HepG2 (cell line): Measurements from ENCODE around the gene LAMA5. TPM values are rescaled to one million over a fixed set of nuclear protein-coding genes. Genes with fewer than 3 reads are reported as not detected.

Source experiments
- ATAC-seq: fragments of 200-7000 bp; cut with Tn5 transposase; 3 replicates; pipeline ENCODE4 v1.9.1; 2020; ENCODE audit warnings: mild to moderate bottlenecking, moderate library complexity
- BruUV-seq: library from RNA; stranded (reverse); fragments of 400-500 nt; replicated peaks from 2 replicates; lab custom pipeline; 2021; lab: Mats Ljungman, UMichigan
- CTCF ChIA-PET: fragments of 300-600 bp; formaldehyde crosslinking; extraction: SDS; loops from one replicate; lab custom pipeline; 2021; ENCODE audit warnings: low total read pairs, inconsistent platforms, low intra/inter-chr PET ratio; lab: Yijun Ruan, JAX
- POLR2A ChIA-PET: fragments of 350-600 bp; sonication (Branson Sonifier 250); formaldehyde crosslinking; loops from one replicate; lab custom pipeline; 2020; ENCODE audit warnings: antibody characterized with exemption, inconsistent platforms; lab: Yijun Ruan, JAX
- DNase-seq: peaks from one replicate; pipeline ENCODE4 v3.0.0-alpha.2; 2015; ENCODE audit warnings: low spot score
- FAIRE-seq: peaks from 3 replicates; lab custom pipeline; 2011; peaks lifted over from hg19 to GRCh38; lab: Jason Lieb, UNC
- H2AFZ ChIP-seq: one replicate; pipeline ENCODE4 v1.6.1; 2011; ENCODE audit warnings: low read length, inconsistent platforms
- H3K27ac ChIP-seq: fragments of 300-600 bp; 3 replicates; pipeline ENCODE4 v1.8.0; 2011; ENCODE audit warnings: mixed run types, mild to moderate bottlenecking, mixed read lengths, low read length, inconsistent platforms; ENCODE audit not compliant: insufficient read depth; ENCODE audit errors: extremely low read length
- H3K27me3 ChIP-seq, 2 experiments: fragments of 200-600 bp in 1 of 2; 2 replicates in 1 of 2; 3 replicates in 1 of 2; pipeline versions ENCODE4 v1.6.0 to v1.8.0; 2011; ENCODE audit warnings: low read length in 2 of 2, mild to moderate bottlenecking in 2 of 2, moderate library complexity in 2 of 2, inconsistent platforms in 1 of 2; ENCODE audit not compliant: insufficient read depth in 2 of 2, control insufficient read depth in 1 of 2
- H3K36me3 ChIP-seq, 2 experiments: fragments of 200-600 bp in 1 of 2; replicated peaks in 1 of 2; 2 replicates in 1 of 2; 3 replicates in 1 of 2; pipeline versions ENCODE4 v1.5.1 to v1.8.0; 2011; ENCODE audit warnings: low read length in 2 of 2, inconsistent platforms in 1 of 2; ENCODE audit not compliant: insufficient read depth in 2 of 2, control insufficient read depth in 1 of 2
- H3K4me1 ChIP-seq: 2 replicates; pipeline ENCODE4 v1.5.1; 2012; ENCODE audit warnings: low read length, inconsistent platforms; ENCODE audit not compliant: insufficient read depth
- H3K4me2 ChIP-seq: 2 replicates; pipeline ENCODE4 v1.6.0; 2011; ENCODE audit warnings: low read depth, low read length, inconsistent platforms
- H3K4me3 ChIP-seq, 3 experiments: fragments of 200-600 bp in 1 of 3; sonication (generic), shearing (Covaris generic) in 1 of 3; replicated peaks in 1 of 3; 2 replicates each; pipeline ENCODE4 v1.5.1; 2011 to 2016; ENCODE audit warnings: low read length in 3 of 3, inconsistent platforms in 2 of 3, low read depth in 2 of 3, mild to moderate bottlenecking in 2 of 3, control low read depth in 1 of 3, mixed read lengths in 1 of 3; ENCODE audit not compliant: insufficient read depth in 1 of 3
- H3K79me2 ChIP-seq: one replicate; pipeline ENCODE4 v1.6.1; 2011; ENCODE audit warnings: low read length, inconsistent platforms; ENCODE audit not compliant: insufficient read depth
- H3K9ac ChIP-seq: 2 replicates; pipeline ENCODE4 v1.6.0; 2011; ENCODE audit warnings: mild to moderate bottlenecking, low read depth, low read length, inconsistent platforms; ENCODE audit not compliant: insufficient read depth
- H3K9me3 ChIP-seq: 2 replicates; pipeline ENCODE4 v1.5.1; 2012; ENCODE audit warnings: mild to moderate bottlenecking, low read length
- H4K20me1 ChIP-seq: 2 replicates; pipeline ENCODE4 v1.6.0; 2011; ENCODE audit warnings: inconsistent platforms, mild to moderate bottlenecking, low read length, moderate library complexity; ENCODE audit not compliant: insufficient read depth
- CHCHD3 ChIP-seq: sonication (generic); formaldehyde crosslinking; IDR thresholded peaks from 2 replicates; pipeline ENCODE4 v1.8.0; 2022; ENCODE audit warnings: mild to moderate bottlenecking, missing genetic modification reagents, moderate library complexity
- GRHL1 ChIP-seq: sonication (generic); formaldehyde crosslinking; conservative IDR thresholded peaks from 2 replicates; pipeline ENCODE4 v1.8.0; 2022; ENCODE audit warnings: missing genetic modification reagents
- HNRNPH1 ChIP-seq: fragments of 200-400 bp; formaldehyde crosslinking; optimal IDR thresholded peaks from 2 replicates; pipeline ENCODE3; 2017; ENCODE audit warnings: mild to moderate bottlenecking, low read depth, low read length
- JUN ChIP-seq: sonication (generic); formaldehyde crosslinking; IDR thresholded peaks from 2 replicates; pipeline ENCODE4 v1.4.0; 2020; ENCODE audit warnings: mild to moderate bottlenecking, missing genetic modification reagents
- MAX ChIP-seq: IDR thresholded peaks from 2 replicates; pipeline ENCODE4 v1.6.1; 2012; ENCODE audit warnings: inconsistent platforms
- SNAPC2 ChIP-seq: sonication (generic); formaldehyde crosslinking; IDR thresholded peaks from 2 replicates; pipeline ENCODE4 v1.8.1; 2022; ENCODE audit warnings: mild to moderate bottlenecking, missing genetic modification reagents
- ZBTB7A ChIP-seq: sonication (generic); formaldehyde crosslinking; IDR thresholded peaks from 2 replicates; pipeline ENCODE4 v1.8.0; 2022; ENCODE audit warnings: mild to moderate bottlenecking, missing genetic modification reagents
- ZKSCAN1 ChIP-seq: fragments of 150-350 bp; IDR thresholded peaks from 2 replicates; pipeline ENCODE4 v1.6.1; 2014; ENCODE audit warnings: low read length
- ZMAT3 ChIP-seq: sonication (generic); formaldehyde crosslinking; conservative IDR thresholded peaks from 2 replicates; pipeline ENCODE4 v1.7.0; 2021; ENCODE audit warnings: missing genetic modification reagents
- ZNF326 ChIP-seq: sonication (generic); formaldehyde crosslinking; IDR thresholded peaks from 2 replicates; pipeline ENCODE4 v1.4.0; 2020; ENCODE audit warnings: missing genetic modification reagents, borderline replicate concordance
- WGBS: methylation state at CpG from one replicate; pipeline ENCODE4 v1.1.6; 2017; ENCODE audit warnings: low lambda C conversion rate; 5-methylcytosine and 5-hydroxymethylcytosine counted together
- in situ Hi-C: cut with HindIII; loops from 2 replicates; pipeline ENCODE4 v1.10.0; 2017; ENCODE audit warnings: low pct_unique_long_range_greater_than_20kb; ENCODE audit not compliant: extremely low pct_ligation_motif_present
- intact Hi-C: fragments of 100-400 bp; cut with micrococcal nuclease; formaldehyde crosslinking; loops from one replicate; pipeline ENCODE4 v1.10.0; 2022; ENCODE audit not compliant: unreplicated experiment
- polyA plus RNA-seq, 8 experiments: library from polyadenylated mRNA; depleted of rRNA in 3 of 8; stranded (reverse) in 7 of 8; unstranded in 1 of 8; fragments of >200 nt; fragmentation: Illumina TruSeq in 4 of 8; extraction: Trizol in 4 of 8; gene quantifications; 2 replicates each; pipeline versions ENCODE4 v1.2.1 to v1.2.3, GENCODE V29; 2011 to 2016; ENCODE audit warnings: low read depth in 4 of 8, missing spikeins in 1 of 8, mixed read lengths in 1 of 8; ENCODE audit not compliant: insufficient read depth in 1 of 8
- total RNA-seq, 5 experiments: library from RNA; depleted of rRNA; stranded (reverse); fragments of >200 nt; fragmentation: Illumina TruSeq; extraction: Trizol; gene quantifications; 2 replicates each; pipeline ENCODE4 v1.2.3, GENCODE V29; 2016; ENCODE audit warnings: low read depth in 1 of 5
- TF ChIP-seq, protein P1 (sequence below), 2 experiments: sonication (generic) in 1 of 2; formaldehyde crosslinking in 1 of 2; IDR thresholded peaks; 2 replicates each; pipeline versions ENCODE4 v1.6.1 to v1.9.0; 2014 to 2022; ENCODE audit warnings: antibody characterized with exemption in 1 of 2, borderline replicate concordance in 1 of 2, inconsistent platforms in 1 of 2, low read depth in 1 of 2, missing genetic modification reagents in 1 of 2

Gene LAMA5
- total and polyA plus RNA-seq, 2 of the 13 experiments (the other 11 are each of a cell fraction or from before 2014, with no cell fraction given), result 21.0 to 44.7 TPM

GRCh38 chr20:62276439-62276838, 90.7 kb downstream of the LAMA5 start:
- Histone ChIP-seq H3K36me3 (peaks cover 61 to 83% of the 10 kb centered on the region in 2 experiments), H3K4me3 (no peak overlapping the region), H4K20me1 (no peaks in the 10 kb centered on the region; the same call in 1 of the 2 replicates), H2AFZ (no peak overlapping the region), H3K79me2 (no peaks in the 10 kb centered on the region), H3K27me3 (no peaks in the 10 kb centered on the region), H3K4me1 (no peaks in the 10 kb centered on the region), H3K9ac (no peak overlapping the region), H3K4me2 (no peak overlapping the region), H3K9me3 (no peaks in the 10 kb centered on the region), H3K27ac (no peak overlapping the region)
- TF ChIP-seq GRHL1 (CRISPR knock-in tag) (no peak), HNRNPH1 (no peak), SNAPC2 (CRISPR knock-in tag) (no peak)
- intact Hi-C loops (no loop called here), in situ Hi-C loops (no loop called here)
- ChIA-PET CTCF (no interaction called here), POLR2A (no interaction called here)
- 94% methylated on average over 6 of the region's 6 CpGs for WGBS
- FAIRE-seq (no peak), DNase-seq (no peak), ATAC-seq (no peak)
- no TSS peak for BruUV-seq

GRCh38 chr20:62275219-62275618, 91.9 kb downstream of the LAMA5 start:
- intact Hi-C loops, result no loop called here
- H3K4me3 ChIP-seq, result no peak overlapping the region
- no TSS peak for BruUV-seq
- no peaks in the 10 kb centered on the region for H3K79me2 ChIP-seq
- FAIRE-seq (no peak), DNase-seq (no peak), ATAC-seq (no peak)
- CTCF ChIA-PET, result no interaction called here
- H3K4me1 ChIP-seq, result no peaks in the 10 kb centered on the region
- in situ Hi-C loops, result no loop called here
- no peak overlapping the region for H3K27ac ChIP-seq
- no peaks in the 10 kb centered on the region for H3K27me3 ChIP-seq
- POLR2A ChIA-PET, result no interaction called here
- H3K36me3 ChIP-seq, result peaks cover 54 to 71% of the 10 kb centered on the region in 2 experiments
- H2AFZ ChIP-seq, result no peak overlapping the region
- H3K9ac ChIP-seq, result no peak overlapping the region
- H4K20me1 ChIP-seq, result no peaks in the 10 kb centered on the region; the same call in 1 of the 2 replicates
- no peak overlapping the region for H3K4me2 ChIP-seq
- no peaks in the 10 kb centered on the region for H3K9me3 ChIP-seq
- WGBS, result 95% methylated on average over 10 of the region's 10 CpGs
- no peak for TF ChIP-seq ZBTB7A (CRISPR knock-in tag)
- TF ChIP-seq CHCHD3 (CRISPR knock-in tag), result no peak
- no peak for TF ChIP-seq MAX
- TF ChIP-seq JUN, result no peak
- no peak for TF ChIP-seq ZKSCAN1
- TF ChIP-seq ZNF326 (CRISPR knock-in tag), result no peak
- TF ChIP-seq, protein P1, sequence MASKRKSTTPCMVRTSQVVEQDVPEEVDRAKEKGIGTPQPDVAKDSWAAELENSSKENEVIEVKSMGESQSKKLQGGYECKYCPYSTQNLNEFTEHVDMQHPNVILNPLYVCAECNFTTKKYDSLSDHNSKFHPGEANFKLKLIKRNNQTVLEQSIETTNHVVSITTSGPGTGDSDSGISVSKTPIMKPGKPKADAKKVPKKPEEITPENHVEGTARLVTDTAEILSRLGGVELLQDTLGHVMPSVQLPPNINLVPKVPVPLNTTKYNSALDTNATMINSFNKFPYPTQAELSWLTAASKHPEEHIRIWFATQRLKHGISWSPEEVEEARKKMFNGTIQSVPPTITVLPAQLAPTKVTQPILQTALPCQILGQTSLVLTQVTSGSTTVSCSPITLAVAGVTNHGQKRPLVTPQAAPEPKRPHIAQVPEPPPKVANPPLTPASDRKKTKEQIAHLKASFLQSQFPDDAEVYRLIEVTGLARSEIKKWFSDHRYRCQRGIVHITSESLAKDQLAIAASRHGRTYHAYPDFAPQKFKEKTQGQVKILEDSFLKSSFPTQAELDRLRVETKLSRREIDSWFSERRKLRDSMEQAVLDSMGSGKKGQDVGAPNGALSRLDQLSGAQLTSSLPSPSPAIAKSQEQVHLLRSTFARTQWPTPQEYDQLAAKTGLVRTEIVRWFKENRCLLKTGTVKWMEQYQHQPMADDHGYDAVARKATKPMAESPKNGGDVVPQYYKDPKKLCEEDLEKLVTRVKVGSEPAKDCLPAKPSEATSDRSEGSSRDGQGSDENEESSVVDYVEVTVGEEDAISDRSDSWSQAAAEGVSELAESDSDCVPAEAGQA (IDR thresholded peaks at IDR 0.05; ENCODE audit: low read depth), result no peak
- TF ChIP-seq, protein P1 (CRISPR knock-in tag; IDR thresholded peaks at IDR 0.05; ENCODE audit: borderline replicate concordance), result no peak
- no peak for TF ChIP-seq ZMAT3 (CRISPR knock-in tag)
